ENCODE data around the gene CACNG8. TPM values are rescaled to one million over a fixed set of nuclear protein-coding genes. Genes with fewer than 3 reads are reported as not detected.
"Not testable (repeated sequence)": the region's sequence is repeated elsewhere in the genome, so short reads cannot be mapped to it uniquely, and the experiment has no call there.

The CACNG8 gene
- total RNA-seq, 1 donor from 2014 or later: 0.03 TPM

- no peak for DNase-seq (ENCODE audit: missing footprints)
- intact Hi-C loops (cut with DNase I): loop anchor here (5.0 to 10.0 kb wide), 2 partner anchors 116 to 218 kb away; partner anchors contain the start of gene CACNG7
- ATAC-seq: no peak
These were observed 60.5 kb downstream of the CACNG8 start for GRCh38 chr19:54023191-54023590.

DNA sequence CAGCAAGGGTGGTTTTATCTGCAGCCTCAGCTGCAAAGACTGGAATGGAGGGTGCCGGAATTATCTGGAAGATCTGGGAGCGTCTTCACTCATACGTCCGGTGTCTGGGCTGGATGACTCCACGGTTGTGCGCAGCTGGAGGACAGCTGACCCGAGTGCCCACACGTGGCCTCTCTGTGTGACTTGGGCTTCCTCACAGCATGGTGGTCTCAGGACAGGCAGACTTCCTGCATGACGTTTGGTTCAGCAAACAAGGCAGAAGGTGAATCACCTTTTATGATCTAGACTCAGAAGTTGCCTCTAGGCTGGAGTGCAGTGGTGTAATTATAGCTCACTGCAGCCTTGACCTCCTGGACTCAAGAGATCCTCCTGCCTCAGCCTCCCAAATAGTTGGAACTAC is 61.9 kb downstream of the CACNG8 start:
- ATAC-seq: no peak
- DNase-seq (ENCODE audit: missing footprints): no peak
- intact Hi-C loops (cut with DNase I): loop anchor here (1.0 to 10.0 kb wide), 3 partner anchors 117 to 220 kb away; partner anchors contain the start of gene CACNG7

GRCh38 chr19:54026656-54027055 is 63.9 kb downstream of the CACNG8 start:
- DNase-seq (ENCODE audit: missing footprints): no peak
- intact Hi-C loops (cut with DNase I): loop anchor here (10.0 kb wide), 1 partner anchor 222 kb away; no protein-coding TSS in a partner anchor
- no peak for ATAC-seq

DNA sequence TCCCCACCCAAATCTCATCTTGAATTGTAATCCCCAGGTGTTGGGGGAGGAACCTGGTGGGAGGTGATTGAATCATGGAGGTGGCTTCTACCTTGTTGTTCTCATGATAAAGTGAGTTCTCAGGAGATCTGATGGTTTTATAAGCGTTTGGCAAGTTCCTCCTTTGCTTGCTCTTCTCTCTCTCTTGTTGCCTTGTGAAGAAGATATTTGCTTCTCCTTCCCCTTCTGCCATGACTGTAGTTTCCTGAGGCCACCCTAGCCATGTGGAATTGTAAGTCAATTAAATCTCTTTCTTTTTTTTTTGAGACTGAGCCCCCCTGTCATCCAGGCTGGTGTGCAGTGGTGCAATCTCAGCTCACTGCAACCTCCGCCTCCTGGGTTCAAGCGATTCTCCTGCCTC is 66.6 kb downstream of the CACNG8 start:
- ATAC-seq: no peak
- DNase-seq (ENCODE audit: missing footprints): no peak
- intact Hi-C loops (cut with DNase I): loop anchor here (10.0 kb wide), 1 partner anchor 224 kb away; no protein-coding TSS in a partner anchor

DNA sequence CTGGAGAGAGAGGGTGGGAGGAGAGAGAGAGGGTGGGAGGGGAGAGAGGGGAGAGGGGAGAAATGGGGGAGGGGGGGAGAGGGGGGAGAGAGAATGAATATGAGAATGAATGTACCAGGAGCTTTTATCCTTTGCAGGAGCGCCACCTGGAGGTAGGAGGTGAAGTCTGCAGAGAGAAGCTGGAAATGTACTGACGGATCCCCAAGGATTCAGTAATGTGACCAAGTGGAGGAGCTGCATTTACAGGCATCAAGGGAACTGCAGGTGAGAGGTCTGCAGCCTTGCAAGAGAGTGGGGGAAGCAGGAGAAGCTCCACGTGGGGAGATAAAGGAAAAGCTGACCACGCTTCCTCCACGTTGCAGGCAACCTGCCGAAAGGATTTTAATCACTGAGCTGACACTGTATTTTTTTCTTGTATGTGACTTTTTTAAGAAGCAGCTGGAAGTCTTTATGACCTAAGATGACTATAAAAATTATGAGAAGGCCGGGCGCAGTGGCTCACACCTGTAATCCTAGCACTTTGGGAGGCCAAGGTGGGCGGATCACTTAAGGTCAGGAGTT is 67.3 kb downstream of the CACNG8 start:
- intact Hi-C loops (cut with DNase I): loop anchor here (10.0 kb wide), 1 partner anchor 225 kb away; no protein-coding TSS in a partner anchor
- DNase-seq (ENCODE audit: missing footprints): no peak
- no peak for ATAC-seq

DNA sequence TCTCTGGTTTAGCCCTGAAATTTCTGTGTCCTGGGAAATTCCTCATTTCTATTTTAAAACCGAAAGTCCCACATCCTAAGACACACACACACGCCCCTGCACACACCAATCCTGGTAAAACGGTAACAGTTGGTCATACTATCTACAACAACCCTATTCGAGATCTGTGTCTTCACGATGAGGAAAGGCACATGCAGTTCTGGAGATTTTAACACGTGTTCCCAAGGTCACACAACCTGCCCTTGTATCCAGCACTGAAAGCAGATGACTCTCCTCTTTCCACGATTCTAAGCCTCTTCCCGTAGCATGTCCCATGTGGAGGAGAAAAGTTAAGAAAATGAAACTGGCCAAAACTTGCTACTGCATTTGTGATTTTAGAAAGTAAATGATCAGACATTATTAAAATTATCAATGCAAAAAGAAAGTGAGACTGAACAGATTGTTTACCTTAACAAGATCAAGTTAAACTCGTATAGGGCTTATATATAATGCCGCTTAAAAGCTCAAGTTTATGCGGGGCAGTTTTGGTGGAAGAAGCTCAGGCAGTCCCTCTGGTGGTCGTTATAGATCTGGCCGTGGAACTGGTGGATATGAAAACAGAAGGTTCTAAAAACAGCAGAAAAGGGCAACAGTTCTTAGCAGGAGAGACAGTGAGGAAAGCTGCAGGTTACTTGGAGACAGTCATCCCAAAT is 68.3 kb downstream of the CACNG8 start:
- intact Hi-C loops (cut with DNase I): no loop called here

GRCh38 chr19:54035215-54036178 is 72.8 kb downstream of the CACNG8 start:
- intact Hi-C loops (cut with DNase I): no loop called here

More for the DNA sequence above, 68.3 kb downstream of the CACNG8 start:
- ATAC-seq: no peak
- DNase-seq (ENCODE audit: missing footprints): no peak

GRCh38 chr19:54036542-54036941 is 73.8 kb downstream of the CACNG8 start:
- DNase-seq (ENCODE audit: missing footprints); ATAC-seq; intact Hi-C loops (cut with DNase I): not testable (repeated sequence)

More at GRCh38 chr19:54035215-54036178, 72.8 kb downstream of the CACNG8 start:
- no peak for ATAC-seq
- DNase-seq (ENCODE audit: missing footprints): no peak

Other genes with a start within 250 kb of the CACNG8 start
- gene NLRP12, start 138.6 kb upstream of the CACNG8 start, total RNA-seq: 0.43 TPM
- 141 TPM for gene MYADM, start 95.1 kb upstream of the CACNG8 start, total RNA-seq
- gene PRKCG, start 80.7 kb upstream of the CACNG8 start, total RNA-seq: not detected
- gene CACNG7, start 53.7 kb upstream of the CACNG8 start, total RNA-seq: not detected
- not detected for gene CACNG6, start 28.7 kb downstream of the CACNG8 start, total RNA-seq
- gene VSTM1, start 101.0 kb downstream of the CACNG8 start, total RNA-seq: not detected
- not detected for gene TARM1, start 118.4 kb downstream of the CACNG8 start, total RNA-seq
- gene OSCAR, start 137.9 kb downstream of the CACNG8 start, total RNA-seq: 0.70 TPM
- 561 TPM for gene NDUFA3, start 139.9 kb downstream of the CACNG8 start, total RNA-seq
- 13.4 TPM for gene TFPT, start 152.7 kb downstream of the CACNG8 start, total RNA-seq
- 39.5 TPM for gene PRPF31, start 152.8 kb downstream of the CACNG8 start, total RNA-seq
- 17.6 TPM for gene CNOT3, start 174.8 kb downstream of the CACNG8 start, total RNA-seq
- gene LENG1, start 196.8 kb downstream of the CACNG8 start, total RNA-seq: 6.6 TPM
- gene TMC4, start 210.2 kb downstream of the CACNG8 start, total RNA-seq: 0.97 TPM
- 15.1 TPM for gene MBOAT7, start 226.6 kb downstream of the CACNG8 start, total RNA-seq
- gene TSEN34, start 228.4 kb downstream of the CACNG8 start, total RNA-seq: 16.1 TPM
- 681 TPM for gene RPS9, start 237.9 kb downstream of the CACNG8 start, total RNA-seq

All from Right ventricle myocardium inferior (tissue), 1 donor.